ENCODE measurements around the gene CCNY.

The CCNY gene

DNA sequence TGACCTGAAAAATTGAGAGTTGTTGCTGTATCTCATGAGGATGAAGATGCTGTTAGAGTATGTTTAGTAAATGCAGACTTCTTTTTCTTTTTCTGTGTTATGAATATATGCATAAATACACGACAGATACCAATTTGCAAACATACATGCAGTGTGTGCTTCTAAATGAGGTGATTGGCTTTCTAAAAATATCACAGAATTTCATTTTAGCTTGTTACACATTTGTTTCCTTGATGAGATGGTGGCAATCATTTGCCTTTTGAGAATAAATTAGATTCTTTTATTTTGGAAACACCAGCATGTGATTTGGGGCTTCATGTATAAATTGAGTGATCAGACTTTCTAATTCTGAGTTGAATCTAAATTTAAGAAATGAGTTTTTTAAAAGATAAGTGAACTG is 29.7 kb downstream of the CCNY start:
- Histone ChIP-seq H3K9me2 (replicated peaks; ENCODE audit: control insufficient read depth, low read length) (no peaks in the 10 kb centered on the region), H3K4me2 (ENCODE audit: low read length) (no peak overlapping the region), H3K36me3 (ENCODE audit: control insufficient read depth, low read length) (no peaks in the 10 kb centered on the region), H3K9me3 (ENCODE audit: control insufficient read depth, insufficient read depth, low read length) (no peaks in the 10 kb centered on the region), H3K79me2 (ENCODE audit: control insufficient read depth, low read length) (peaks cover 82% of the 10 kb centered on the region), H3K27me3 (ENCODE audit: control insufficient read depth, low read length) (no peaks in the 10 kb centered on the region), H3K4me1 (ENCODE audit: control insufficient read depth, low read length) (peaks cover 8% of the 10 kb centered on the region), H4K20me1 (ENCODE audit: control insufficient read depth, insufficient read depth, low read depth, low read length) (no peaks in the 10 kb centered on the region), H3K27ac (ENCODE audit: low read depth, low read length) (no peak overlapping the region), H3F3A (ENCODE audit: control insufficient read depth, insufficient read depth) (peaks cover 4% of the 10 kb centered on the region; the same call in 1 of the 2 replicates), H3K4me3 (ENCODE audit: low read length) (no peak overlapping the region)
- no peak for TF ChIP-seq CTCF (IDR thresholded peaks at IDR 0.05; ENCODE audit: low read depth, low read length, poor library complexity, severe bottlenecking)
- no peak for TF ChIP-seq EZH2phosphoT487 (IDR thresholded peaks at IDR 0.05; ENCODE audit: borderline replicate concordance, low read length)

GRCh38 chr10:35367107-35367859 is 31.0 kb downstream of the CCNY start:
- Histone ChIP-seq H3K27me3 (ENCODE audit: control insufficient read depth, low read length) (no peaks in the 10 kb centered on the region), H4K20me1 (ENCODE audit: control insufficient read depth, insufficient read depth, low read depth, low read length) (no peaks in the 10 kb centered on the region), H3K4me2 (ENCODE audit: low read length) (no peak overlapping the region), H3F3A (ENCODE audit: control insufficient read depth, insufficient read depth) (peaks cover 4% of the 10 kb centered on the region; the same call in 1 of the 2 replicates), H3K36me3 (ENCODE audit: control insufficient read depth, low read length) (no peaks in the 10 kb centered on the region), H3K9me3 (ENCODE audit: control insufficient read depth, insufficient read depth, low read length) (no peaks in the 10 kb centered on the region), H3K4me3 (ENCODE audit: low read length) (no peak overlapping the region), H3K9me2 (replicated peaks; ENCODE audit: control insufficient read depth, low read length) (no peaks in the 10 kb centered on the region), H3K79me2 (ENCODE audit: control insufficient read depth, low read length) (peaks cover 82% of the 10 kb centered on the region), H3K4me1 (ENCODE audit: control insufficient read depth, low read length) (peaks cover 18% of the 10 kb centered on the region), H3K27ac (ENCODE audit: low read depth, low read length) (no peak overlapping the region)
- TF ChIP-seq EZH2phosphoT487 (IDR thresholded peaks at IDR 0.05; ENCODE audit: borderline replicate concordance, low read length) (no peak), CTCF (IDR thresholded peaks at IDR 0.05; ENCODE audit: low read depth, low read length, poor library complexity, severe bottlenecking) (no peak)

DNA sequence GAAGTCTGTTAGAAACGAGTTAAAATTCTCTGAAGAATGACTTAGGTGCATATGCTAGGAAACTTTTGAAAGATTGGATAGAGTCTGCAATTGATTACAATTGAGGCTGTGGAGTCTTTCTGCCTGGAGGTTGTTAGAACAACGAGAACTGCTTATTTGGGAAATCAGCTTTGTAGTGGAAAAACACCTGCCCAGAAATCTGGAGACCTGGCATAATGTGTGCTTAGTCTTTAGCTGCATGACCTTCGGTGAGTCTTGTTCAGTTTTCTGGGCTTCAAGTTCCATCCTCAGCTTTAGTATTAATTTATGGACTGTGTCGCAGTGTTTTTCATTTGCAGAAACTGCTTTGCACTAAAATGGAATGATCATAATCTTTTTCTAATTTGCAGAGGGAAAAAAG is 31.7 kb downstream of the CCNY start:
- Histone ChIP-seq H3K4me3 (ENCODE audit: low read length) (no peak overlapping the region), H3K79me2 (ENCODE audit: control insufficient read depth, low read length) (peaks cover 85% of the 10 kb centered on the region), H3K9me3 (ENCODE audit: control insufficient read depth, insufficient read depth, low read length) (no peaks in the 10 kb centered on the region), H4K20me1 (ENCODE audit: control insufficient read depth, insufficient read depth, low read depth, low read length) (no peaks in the 10 kb centered on the region), H3K27ac (ENCODE audit: low read depth, low read length) (no peak overlapping the region), H3K27me3 (ENCODE audit: control insufficient read depth, low read length) (no peaks in the 10 kb centered on the region), H3K36me3 (ENCODE audit: control insufficient read depth, low read length) (no peaks in the 10 kb centered on the region), H3K9me2 (replicated peaks; ENCODE audit: control insufficient read depth, low read length) (no peaks in the 10 kb centered on the region), H3F3A (ENCODE audit: control insufficient read depth, insufficient read depth) (peaks cover 4% of the 10 kb centered on the region; the same call in 1 of the 2 replicates), H3K4me1 (ENCODE audit: control insufficient read depth, low read length) (peaks cover 19% of the 10 kb centered on the region), H3K4me2 (ENCODE audit: low read length) (no peak overlapping the region)
- no peak for TF ChIP-seq CTCF (IDR thresholded peaks at IDR 0.05; ENCODE audit: low read depth, low read length, poor library complexity, severe bottlenecking)
- no peak for TF ChIP-seq EZH2phosphoT487 (IDR thresholded peaks at IDR 0.05; ENCODE audit: borderline replicate concordance, low read length)

Measured in DOHH2 (cell line).